Fibroblast of pulmonary artery (primary cell): Measurements from ENCODE around the gene CBX4.
"Not testable (repeated sequence)": the region's sequence is repeated elsewhere in the genome, so short reads cannot be mapped to it uniquely, and the experiment has no call there.

Source experiments
- DNase-seq: peaks from one replicate; pipeline ENCODE4 v3.0.0-alpha.2; 2010; ENCODE audit warnings: low read depth
- H3K4me3 ChIP-seq: replicated peaks from 2 replicates; pipeline ENCODE4 v1.5.1; 2011; ENCODE audit warnings: low read depth, mild to moderate bottlenecking, control low read depth, low read length, moderate library complexity
- CTCF ChIP-seq: IDR thresholded peaks from 2 replicates; pipeline ENCODE4 v1.5.1; 2011; ENCODE audit warnings: mild to moderate bottlenecking, control low read depth, low read length, inconsistent platforms; ENCODE audit errors: missing control alignments

The CBX4 gene

GRCh38 chr17:79861413-79862216 lies 22.4 kb upstream of the CBX4 start:
- no peak for DNase-seq
- no peak for TF ChIP-seq CTCF
- H3K4me3 ChIP-seq, result no peak overlapping the region

- H3K4me3 ChIP-seq, result no peak overlapping the region
- no peak for DNase-seq
- no peak for TF ChIP-seq CTCF
Measured at GRCh38 chr17:79859676-79860615, 20.7 kb upstream of the CBX4 start.

DNA sequence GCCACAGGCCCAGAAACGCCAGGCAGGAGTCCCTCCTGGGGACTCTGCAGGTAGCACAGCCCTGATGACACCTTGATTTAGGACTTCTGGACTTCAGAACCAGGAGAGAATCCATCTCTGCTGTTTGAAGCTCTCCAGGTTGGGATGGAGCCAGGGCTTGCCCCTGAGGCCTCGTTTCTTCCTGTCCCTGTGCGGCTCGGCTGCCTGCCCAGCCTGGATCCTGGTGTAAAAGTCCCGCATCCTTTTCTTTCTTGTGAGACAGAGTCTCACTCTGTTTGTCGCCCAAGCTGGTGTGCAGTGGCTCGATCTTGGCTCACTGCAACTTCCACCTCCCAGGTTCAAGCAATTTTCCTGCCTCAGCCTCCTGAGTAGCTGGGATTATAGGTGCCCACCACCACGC lies 17.9 kb upstream of the CBX4 start:
- no peak overlapping the region for H3K4me3 ChIP-seq
- no peak for TF ChIP-seq CTCF
- DNase-seq, result no peak

- no peak for DNase-seq
- no peak overlapping the region for H3K4me3 ChIP-seq
- TF ChIP-seq CTCF, result no peak
Measured at GRCh38 chr17:79855331-79856124, 16.3 kb upstream of the CBX4 start.

GRCh38 chr17:79854080-79855060 lies 15.1 kb upstream of the CBX4 start:
- no peak for DNase-seq
- no peak for TF ChIP-seq CTCF
- H3K4me3 ChIP-seq, result no peak overlapping the region

DNA sequence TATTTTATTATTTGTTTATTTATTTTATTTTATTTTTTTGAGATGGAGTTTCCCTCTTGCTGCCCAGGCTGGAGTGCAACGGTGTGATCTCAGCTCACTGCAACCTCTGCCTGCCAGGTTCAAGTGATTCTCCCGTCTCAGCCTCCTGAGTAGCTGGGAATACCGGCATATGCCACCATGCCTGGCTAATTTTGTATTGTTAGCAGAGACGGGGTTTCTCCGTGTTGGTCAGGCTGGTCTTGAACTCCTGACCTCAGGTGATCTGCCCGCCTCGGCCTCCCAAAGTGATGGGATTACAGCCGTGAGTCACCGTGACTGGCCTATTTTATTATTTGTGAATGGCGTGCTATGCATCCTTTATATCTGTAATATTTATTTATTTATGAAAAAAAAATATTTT lies 13.9 kb upstream of the CBX4 start:
- not testable (repeated sequence) for DNase-seq, H3K4me3 ChIP-seq
